ENCODE data around the gene NTM.

GRCh38 chr11:132245403-132246385 is 875.3 kb downstream of the NTM start:
- TF ChIP-seq POLR2A (IDR thresholded peaks at IDR 0.05) (no peak), CTCF (IDR thresholded peaks at IDR 0.05) (no peak)

All from adrenal gland (tissue), 5 donors.